Subcutaneous abdominal adipose tissue (tissue), 5 donors: Measurements from ENCODE around the gene BPIFA1.

Source experiments
- H3K27ac ChIP-seq: one replicate; pipeline ENCODE4 v1.7.0; 2013; ENCODE audit warnings: low read depth, mild to moderate bottlenecking, inconsistent platforms, low read length, moderate library complexity
- H3K27me3 ChIP-seq, 5 donors: one replicate each; pipeline ENCODE4 v1.7.0; 2013; ENCODE audit warnings: low read length in 5 of 5, inconsistent platforms in 1 of 5; ENCODE audit not compliant: control insufficient read depth in 5 of 5, insufficient read depth in 4 of 5
- H3K36me3 ChIP-seq, 5 donors: one replicate each; pipeline ENCODE4 v1.7.0; 2013; ENCODE audit warnings: low read length in 5 of 5; ENCODE audit not compliant: control insufficient read depth in 5 of 5, insufficient read depth in 5 of 5
- H3K4me1 ChIP-seq, 5 donors: one replicate each; pipeline ENCODE4 v1.7.0; 2013; ENCODE audit warnings: low read length in 5 of 5, mild to moderate bottlenecking in 3 of 5, moderate library complexity in 1 of 5; ENCODE audit not compliant: control insufficient read depth in 5 of 5, insufficient read depth in 5 of 5
- H3K4me3 ChIP-seq, 5 donors: one replicate each; pipeline ENCODE4 v1.7.0; 2013; ENCODE audit warnings: low read length in 5 of 5, low read depth in 1 of 5
- H3K9ac ChIP-seq, 5 donors: one replicate each; pipeline ENCODE4 v1.7.0; 2013; ENCODE audit warnings: low read length in 5 of 5, mild to moderate bottlenecking in 4 of 5, moderate library complexity in 3 of 5
- H3K9me3 ChIP-seq, 5 donors: one replicate each; pipeline ENCODE4 v1.7.0; 2013; ENCODE audit warnings: low read length in 5 of 5; ENCODE audit not compliant: control insufficient read depth in 5 of 5
- donor health status: healthy.
- donor health status: healthy.
- donor health status: healthy.
- donor health status: healthy.
- donor health status: healthy.

BPIFA1 gene

GRCh38 chr20:33275871-33276270, 40.1 kb downstream of the BPIFA1 start:
- Histone ChIP-seq H3K9me3 (no peaks in the 10 kb centered on the region), H3K4me3 (no peak overlapping the region), H3K4me1 (peaks cover 0 to 8% (median 4%) of the 10 kb centered on the region in 5 donors), H3K27ac (no peak overlapping the region), H3K36me3 (no peaks in the 10 kb centered on the region), H3K27me3 (peaks cover 4 to 14% (median 6%) of the 10 kb centered on the region in 5 donors), H3K9ac (no peak overlapping the region)

GRCh38 chr20:33276303-33277113, 40.7 kb downstream of the BPIFA1 start:
- Histone ChIP-seq H3K4me3 (no peak overlapping the region), H3K27me3 (peaks cover 3 to 16% (median 6%) of the 10 kb centered on the region in 5 donors), H3K4me1 (peaks cover 0 to 8% (median 4%) of the 10 kb centered on the region in 5 donors), H3K9me3 (no peaks in the 10 kb centered on the region), H3K36me3 (no peaks in the 10 kb centered on the region), H3K9ac (no peak overlapping the region), H3K27ac (no peak overlapping the region)

- Histone ChIP-seq H3K36me3 (no peaks in the 10 kb centered on the region), H3K27me3 (peaks cover 6 to 20% (median 10%) of the 10 kb centered on the region in 5 donors), H3K9ac (no peak overlapping the region), H3K9me3 (no peaks in the 10 kb centered on the region), H3K4me1 (peaks cover 0 to 8% (median 4%) of the 10 kb centered on the region in 5 donors), H3K4me3 (no peak overlapping the region), H3K27ac (no peak overlapping the region)
Observed at GRCh38 chr20:33277471-33278441, 42.0 kb downstream of the BPIFA1 start.

GRCh38 chr20:33278700-33279099, 42.9 kb downstream of the BPIFA1 start:
- Histone ChIP-seq H3K4me1 (peaks cover 0 to 8% (median 4%) of the 10 kb centered on the region in 5 donors), H3K36me3 (no peaks in the 10 kb centered on the region), H3K4me3 (no peak overlapping the region), H3K27ac (no peak overlapping the region), H3K27me3 (peaks cover 6 to 21% (median 18%) of the 10 kb centered on the region in 5 donors), H3K9ac (no peak overlapping the region), H3K9me3 (no peaks in the 10 kb centered on the region)

DNA sequence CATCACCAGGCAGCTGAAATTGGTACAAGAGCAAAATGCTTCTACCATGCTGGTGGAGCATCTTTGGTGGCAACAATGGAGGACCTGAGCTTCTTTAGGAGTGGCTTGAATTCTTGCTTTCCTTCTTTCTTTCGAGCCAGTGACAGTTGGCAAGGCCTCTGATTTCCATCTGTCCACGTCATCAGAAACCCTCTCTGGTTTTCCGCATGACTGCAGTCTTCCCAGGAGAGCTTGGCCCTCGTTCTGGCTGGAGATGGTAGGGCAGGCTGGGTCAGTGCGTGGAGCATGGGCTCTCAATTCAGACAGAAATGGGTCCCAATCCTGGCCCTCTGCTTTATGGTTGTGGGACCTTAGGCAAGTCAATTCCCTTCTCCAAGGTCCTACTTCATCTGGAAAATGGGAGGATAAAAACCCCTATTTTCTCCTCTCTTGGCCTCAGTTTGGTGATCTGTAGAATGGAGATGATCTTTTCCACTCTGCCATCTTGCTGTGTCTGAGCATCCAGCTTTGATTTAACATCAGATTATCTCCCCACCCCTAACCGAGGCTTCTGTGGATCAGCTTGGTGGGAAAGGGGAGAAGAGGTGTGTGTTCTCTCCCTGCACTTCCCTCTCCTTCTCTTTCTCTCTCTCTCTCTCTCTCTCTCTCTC, 43.6 kb downstream of the BPIFA1 start:
- H3K36me3 ChIP-seq: no peaks in the 10 kb centered on the region
- no peak overlapping the region for H3K4me3 ChIP-seq
- H3K9ac ChIP-seq: no peak overlapping the region
- no peak overlapping the region for H3K27ac ChIP-seq
- peaks cover 0 to 8% (median 4%) of the 10 kb centered on the region in 5 donors for H3K4me1 ChIP-seq
- H3K9me3 ChIP-seq: no peaks in the 10 kb centered on the region
- peaks cover 8 to 28% (median 19%) of the 10 kb centered on the region in 5 donors for H3K27me3 ChIP-seq

DNA sequence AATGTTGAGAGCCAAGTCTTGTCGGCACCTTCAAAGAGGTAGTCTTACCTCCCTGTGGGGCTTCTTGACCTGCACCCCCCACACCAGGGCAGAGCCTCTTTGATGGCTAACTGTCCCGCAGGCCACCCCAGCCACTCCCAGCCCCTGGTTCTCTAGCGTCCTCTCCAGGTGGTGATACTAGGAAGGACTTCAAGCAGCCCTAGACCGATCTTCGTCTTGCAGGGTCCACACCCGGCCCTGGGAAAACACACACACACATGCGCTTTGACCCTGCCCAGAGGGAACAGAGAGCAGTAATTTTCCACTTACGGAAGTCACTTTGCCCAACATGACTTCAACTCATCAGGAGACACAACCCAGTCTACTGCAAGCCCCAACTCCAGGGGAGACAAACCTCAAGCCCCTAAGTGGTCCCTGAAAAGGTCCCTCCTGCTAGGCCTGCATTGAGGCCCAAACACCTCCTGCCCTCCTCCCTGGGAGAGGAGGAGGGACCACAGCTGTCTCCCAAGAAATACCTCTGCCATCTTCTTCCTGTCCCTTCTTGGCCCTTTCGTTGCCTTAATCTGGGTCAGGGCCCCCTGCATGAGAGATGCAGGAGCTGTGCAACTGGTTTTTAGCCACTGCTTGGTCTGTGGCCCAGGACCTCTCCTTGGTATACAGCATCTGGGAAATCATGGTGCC, 44.3 kb downstream of the BPIFA1 start:
- H3K4me3 ChIP-seq: no peak overlapping the region
- no peak overlapping the region for H3K9ac ChIP-seq
- H3K36me3 ChIP-seq: no peaks in the 10 kb centered on the region
- no peaks in the 10 kb centered on the region for H3K9me3 ChIP-seq
- H3K27ac ChIP-seq: no peak overlapping the region
- peaks cover 12 to 34% (median 24%) of the 10 kb centered on the region in 5 donors for H3K27me3 ChIP-seq
- H3K4me1 ChIP-seq: peaks cover 0 to 8% (median 4%) of the 10 kb centered on the region in 5 donors

- H3K36me3 ChIP-seq: no peaks in the 10 kb centered on the region
- H3K9me3 ChIP-seq: no peaks in the 10 kb centered on the region
- H3K27me3 ChIP-seq: peaks cover 12 to 32% (median 24%) of the 10 kb centered on the region in 5 donors
- peaks cover 0 to 8% (median 4%) of the 10 kb centered on the region in 5 donors for H3K4me1 ChIP-seq
- no peak overlapping the region for H3K4me3 ChIP-seq
- no peak overlapping the region for H3K9ac ChIP-seq
- H3K27ac ChIP-seq: no peak overlapping the region
Observed at GRCh38 chr20:33280775-33281174, 45.0 kb downstream of the BPIFA1 start.

DNA sequence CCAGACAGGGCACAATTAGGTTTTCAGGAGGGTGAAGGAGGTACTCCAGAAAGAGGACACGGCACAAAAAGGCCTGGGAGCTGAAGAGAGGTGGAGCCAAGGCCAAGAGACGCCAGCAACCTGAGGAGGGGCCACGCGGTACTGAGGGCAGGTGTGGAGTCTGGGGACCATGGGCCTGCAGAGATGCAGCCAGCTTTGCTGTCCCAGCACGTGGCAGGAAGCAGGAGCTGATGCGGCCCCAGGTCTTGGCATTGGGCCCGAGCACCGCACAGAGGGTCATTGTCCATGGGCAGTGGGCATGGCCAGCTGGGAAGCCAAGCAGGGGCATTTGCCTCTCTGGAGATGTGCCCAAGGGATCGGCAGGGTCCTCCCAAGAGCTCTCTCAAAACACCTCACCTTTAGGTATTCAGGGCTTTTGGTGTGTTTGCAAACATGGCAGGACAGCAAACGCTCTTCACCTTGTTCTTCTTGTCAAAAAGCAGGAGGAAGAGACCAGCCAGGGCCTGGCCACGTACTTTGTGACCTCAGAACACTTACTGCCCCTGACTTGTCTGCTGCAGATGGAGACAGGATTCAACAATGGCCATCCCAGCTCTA, 45.9 kb downstream of the BPIFA1 start:
- Histone ChIP-seq H3K9me3 (no peaks in the 10 kb centered on the region), H3K36me3 (no peaks in the 10 kb centered on the region), H3K4me3 (no peak overlapping the region), H3K9ac (no peak overlapping the region), H3K27me3 (peaks cover 12 to 30% (median 22%) of the 10 kb centered on the region in 5 donors), H3K4me1 (peaks cover 0 to 8% (median 4%) of the 10 kb centered on the region in 5 donors), H3K27ac (no peak overlapping the region)
